Bronchial epithelial cell (primary cell): ENCODE results near the gene MSI1. TPM values are rescaled to one million over a fixed set of nuclear protein-coding genes. Genes with fewer than 3 reads are reported as not detected.

Experiments
- DNase-seq: peaks from one replicate; pipeline ENCODE4 v3.0.0-alpha.2; 2010; ENCODE audit warnings: low read depth
- FAIRE-seq: peaks from 2 replicates; lab custom pipeline; 2011; peaks lifted over from hg19 to GRCh38; lab: Jason Lieb, UNC
- H3K27me3 ChIP-seq: 2 replicates; pipeline ENCODE4 v1.5.1; 2011; ENCODE audit warnings: low read length; ENCODE audit not compliant: control insufficient read depth, insufficient read depth
- H3K36me3 ChIP-seq: 2 replicates; pipeline ENCODE4 v1.5.1; 2011; ENCODE audit warnings: low read length; ENCODE audit not compliant: control insufficient read depth, insufficient read depth
- H3K4me3 ChIP-seq: 2 replicates; pipeline ENCODE4 v1.5.1; 2011; ENCODE audit warnings: mild to moderate bottlenecking, low read depth, low read length, control low read depth
- total RNA-seq: library from RNA; depleted of rRNA; stranded (reverse); fragments of >200 nt; gene quantifications from 2 replicates; pipeline ENCODE4 v1.2.1, GENCODE V29; 2014
- TF ChIP-seq, protein P1 (sequence below): IDR thresholded peaks from 2 replicates; pipeline ENCODE4 v1.5.1; 2011; ENCODE audit warnings: mild to moderate bottlenecking, moderate library complexity, low read length, control low read depth, inconsistent platforms; ENCODE audit not compliant: insufficient read depth, severe bottlenecking

The MSI1 gene
- total RNA-seq = not detected in 2 replicates

GRCh38 chr12:120368789-120369602, at the start of gene MSI1:
MSI1 (minus strand) TSS chr12:120369164; CDS start chr12:120369091, 73 bp downstream.
- no peak for FAIRE-seq
- no peak within 1 kb of the TSS for H3K4me3 ChIP-seq

DNA sequence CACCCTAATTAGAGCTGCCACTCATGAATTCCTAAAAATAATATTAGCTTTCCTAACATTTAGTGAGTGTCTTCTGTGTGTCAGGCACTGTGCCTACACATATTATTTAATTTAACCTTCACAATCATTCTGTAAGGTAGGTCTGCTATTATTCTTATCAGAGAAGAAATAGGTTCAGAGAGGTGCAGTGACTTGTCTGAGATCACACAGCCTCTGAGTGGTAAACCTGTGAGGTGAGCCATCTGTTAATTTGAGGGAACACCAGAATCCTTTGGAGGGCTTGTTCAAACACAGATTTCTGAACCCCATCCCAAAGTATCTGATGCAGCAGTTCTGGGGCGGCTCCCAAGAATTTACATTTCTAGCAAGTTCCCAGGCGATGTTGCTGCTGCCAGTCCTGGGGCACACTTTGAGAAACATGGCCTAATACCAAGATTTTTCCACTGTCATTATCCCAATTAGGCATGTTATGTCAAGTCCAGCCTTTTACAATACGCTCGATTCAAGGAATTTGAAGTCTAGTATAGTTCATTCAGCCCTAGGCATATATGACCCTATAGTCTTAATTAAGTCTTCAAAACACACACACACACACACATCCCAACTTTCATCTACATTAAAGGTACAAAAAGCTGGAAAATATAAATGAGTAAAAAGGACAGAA, 49.1 kb upstream of the MSI1 start:
- H3K4me3 ChIP-seq = no peak overlapping the region
- no peak for DNase-seq
- TF ChIP-seq, protein P1, sequence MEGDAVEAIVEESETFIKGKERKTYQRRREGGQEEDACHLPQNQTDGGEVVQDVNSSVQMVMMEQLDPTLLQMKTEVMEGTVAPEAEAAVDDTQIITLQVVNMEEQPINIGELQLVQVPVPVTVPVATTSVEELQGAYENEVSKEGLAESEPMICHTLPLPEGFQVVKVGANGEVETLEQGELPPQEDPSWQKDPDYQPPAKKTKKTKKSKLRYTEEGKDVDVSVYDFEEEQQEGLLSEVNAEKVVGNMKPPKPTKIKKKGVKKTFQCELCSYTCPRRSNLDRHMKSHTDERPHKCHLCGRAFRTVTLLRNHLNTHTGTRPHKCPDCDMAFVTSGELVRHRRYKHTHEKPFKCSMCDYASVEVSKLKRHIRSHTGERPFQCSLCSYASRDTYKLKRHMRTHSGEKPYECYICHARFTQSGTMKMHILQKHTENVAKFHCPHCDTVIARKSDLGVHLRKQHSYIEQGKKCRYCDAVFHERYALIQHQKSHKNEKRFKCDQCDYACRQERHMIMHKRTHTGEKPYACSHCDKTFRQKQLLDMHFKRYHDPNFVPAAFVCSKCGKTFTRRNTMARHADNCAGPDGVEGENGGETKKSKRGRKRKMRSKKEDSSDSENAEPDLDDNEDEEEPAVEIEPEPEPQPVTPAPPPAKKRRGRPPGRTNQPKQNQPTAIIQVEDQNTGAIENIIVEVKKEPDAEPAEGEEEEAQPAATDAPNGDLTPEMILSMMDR = no peak
- H3K27me3 ChIP-seq = no peaks in the 10 kb centered on the region
- FAIRE-seq = no peak
- H3K36me3 ChIP-seq = no peaks in the 10 kb centered on the region

More at GRCh38 chr12:120368789-120369602, at the start of gene MSI1:
- TF ChIP-seq, protein P1 = no peak
- H3K27me3 ChIP-seq = peaks cover 38% of the 10 kb centered on the region
- H3K36me3 ChIP-seq = no peaks in the 10 kb centered on the region
- DNase-seq = no peak

DNA sequence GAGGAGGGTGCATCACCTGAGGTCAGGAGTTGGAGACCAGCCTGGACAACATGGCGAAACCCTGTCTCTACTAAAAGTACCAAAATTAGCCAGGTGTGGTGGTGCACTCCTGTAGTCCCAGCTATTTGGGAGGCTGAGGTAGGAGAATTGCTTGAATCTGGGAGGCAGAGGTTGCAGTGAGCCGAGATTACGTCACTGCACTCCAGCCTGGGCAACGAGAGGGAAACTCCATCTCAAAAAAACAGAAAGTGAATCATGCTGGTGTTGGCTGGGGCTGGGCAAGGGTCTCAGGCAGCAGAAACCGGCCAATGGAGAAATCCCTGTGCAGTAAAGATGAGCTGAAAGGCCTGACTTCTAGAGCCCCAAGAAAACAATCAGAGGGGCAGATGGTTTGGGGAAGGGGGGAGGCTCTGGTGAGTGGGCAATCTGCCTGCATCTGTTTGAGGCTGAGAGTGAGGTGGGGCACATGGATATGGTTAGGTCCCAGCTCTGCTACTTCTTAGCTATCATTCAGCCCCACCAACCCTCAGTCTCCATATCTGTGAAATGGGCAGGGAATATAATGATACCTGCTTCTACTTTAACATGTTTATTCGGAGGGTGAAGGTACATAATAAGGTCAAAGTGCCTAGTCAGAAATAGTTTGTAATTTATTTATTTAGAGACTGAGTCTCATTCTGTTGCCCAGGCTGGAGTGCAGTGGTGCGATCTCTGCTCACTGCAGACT, 47.7 kb upstream of the MSI1 start:
- no peaks in the 10 kb centered on the region for H3K27me3 ChIP-seq
- H3K36me3 ChIP-seq = no peaks in the 10 kb centered on the region
- DNase-seq = no peak
- no peak for FAIRE-seq
- H3K4me3 ChIP-seq = no peak overlapping the region
- TF ChIP-seq, protein P1 = no peak

GRCh38 chr12:120413901-120414695, 45.1 kb upstream of the MSI1 start:
- TF ChIP-seq, protein P1 = no peak
- FAIRE-seq = no peak
- no peak for DNase-seq

GRCh38 chr12:120412421-120412820, 43.5 kb upstream of the MSI1 start:
- FAIRE-seq = no peak
- no peaks in the 10 kb centered on the region for H3K27me3 ChIP-seq
- no peak overlapping the region for H3K4me3 ChIP-seq
- no peaks in the 10 kb centered on the region for H3K36me3 ChIP-seq
- DNase-seq = no peak
- TF ChIP-seq, protein P1 = no peak

More at GRCh38 chr12:120413901-120414695, 45.1 kb upstream of the MSI1 start:
- Histone ChIP-seq H3K27me3 (no peaks in the 10 kb centered on the region), H3K36me3 (no peaks in the 10 kb centered on the region), H3K4me3 (no peak overlapping the region)
